H1 (cell line): ENCODE results near the gene CCDC136. TPM values are rescaled to one million over a fixed set of nuclear protein-coding genes. Genes with fewer than 3 reads are reported as not detected.

Source experiments
- ASH2L ChIP-seq: fragments of 200-600, 300-600 bp; sonication (generic); IDR thresholded peaks from one replicate; pipeline ENCODE4 v1.7.1; 2017; ENCODE audit warnings: low read length
- HDAC2 ChIP-seq, 2 experiments: fragments of 300-600 bp in 1 of 2; sonication (generic) in 1 of 2; IDR thresholded peaks; 2 replicates each; pipeline ENCODE4 v1.6.1; 2011 to 2012; ENCODE audit warnings: low read depth in 2 of 2, low read length in 2 of 2, mild to moderate bottlenecking in 2 of 2, moderate library complexity in 2 of 2, borderline replicate concordance in 1 of 2, inconsistent platforms in 1 of 2
- KDM4A ChIP-seq: IDR thresholded peaks from one replicate; pipeline ENCODE4 v1.7.1; 2012; ENCODE audit warnings: low read depth, mild to moderate bottlenecking, moderate library complexity, low read length, inconsistent platforms; ENCODE audit not compliant: severe bottlenecking
- MAX ChIP-seq: IDR thresholded peaks from 2 replicates; pipeline ENCODE4 v1.6.1; 2012; ENCODE audit warnings: inconsistent platforms
- PHF8 ChIP-seq: fragments of 200-600 bp; sonication (generic); conservative IDR thresholded peaks from 2 replicates; pipeline ENCODE4 v1.7.1; 2012; ENCODE audit warnings: low read depth, mild to moderate bottlenecking, inconsistent platforms, low read length, moderate library complexity
- RFX5 ChIP-seq: IDR thresholded peaks from 2 replicates; pipeline ENCODE4 v1.6.1; 2011; ENCODE audit warnings: low read depth, low read length, improper control_type of control experiment, borderline replicate concordance
- SIX5 ChIP-seq: IDR thresholded peaks from 2 replicates; pipeline ENCODE4 v1.6.1; 2011; ENCODE audit warnings: mild to moderate bottlenecking, low read depth, low read length
- SP1 ChIP-seq: IDR thresholded peaks from 2 replicates; pipeline ENCODE4 v1.6.1; 2011; ENCODE audit warnings: low read depth, low read length
- polyA plus RNA-seq, 7 experiments: library from polyadenylated mRNA; depleted of rRNA in 3 of 7; stranded (reverse) in 5 of 7; unstranded in 2 of 7; fragments of >200 nt in 5 of 7; fragments of 200-250 nt in 2 of 7; gene quantifications; 1 replicate in 5 of 7; 2 replicates in 1 of 7; 4 replicates in 1 of 7; pipeline versions ENCODE4 v1.2.1 to v1.2.3, GENCODE V29; 2011 to 2013; ENCODE audit warnings: missing spikeins in 2 of 7, mixed read lengths in 2 of 7
- total RNA-seq: library from RNA; stranded (reverse); fragmentation: NEBNext Ultra II Directional; extraction: Animal tissue kit (Norgen Biotek cat#: 25700); gene quantifications from 2 replicates; pipeline ENCODE4 v1.2.1, GENCODE V29; 2021

The CCDC136 gene
- total and polyA plus RNA-seq, 2 of the 8 experiments (the other 6 are each of a cell fraction or from before 2014, with no cell fraction given) = 35.6 to 47.7 TPM

GRCh38 chr7:128830231-128831177, 38.7 kb downstream of the CCDC136 start, which contains the start of gene FLNC (continued):
- TF ChIP-seq SIX5 = no peak
- TF ChIP-seq KDM4A = peak; percentile 44
- 0 out of 2 replicates have a peak, but pooled peaks have one; percentile 7 for TF ChIP-seq PHF8
- TF ChIP-seq ASH2L = peak; percentile 15
- peak; percentile 82 for TF ChIP-seq MAX
- TF ChIP-seq SP1 = no peak
- no peak; a peak in 1 of 4 replicates for TF ChIP-seq HDAC2 (IDR thresholded peaks at IDR 0.05; ENCODE audit: borderline replicate concordance in 1 of 2, low read depth in 2 of 2, low read length in 2 of 2)
- TF ChIP-seq RFX5 = no peak
